ENCODE results near the gene SLC17A4.

- TF ChIP-seq CTCF (IDR thresholded peaks at IDR 0.05) (no peak), POLR2A (IDR thresholded peaks at IDR 0.05) (no peak)
Measured at GRCh38 chr6:25709761-25710160, 44.8 kb upstream of the SLC17A4 start.

Data from tibial nerve (tissue), 3 donors.